Neutrophil (primary cell): ENCODE measurements around the gene MALRD1.

Source experiments
- H3K27ac ChIP-seq: fragments of 200-600 bp; sonication (generic); 2 replicates; pipeline ENCODE4 v1.5.1; 2016; ENCODE audit warnings: mild to moderate bottlenecking, moderate library complexity
- H3K27me3 ChIP-seq: fragments of 200-600 bp; sonication (generic); 2 replicates; pipeline ENCODE4 v1.6.0; 2016; ENCODE audit warnings: mild to moderate bottlenecking
- H3K36me3 ChIP-seq: fragments of 200-600 bp; sonication (generic); 2 replicates; pipeline ENCODE4 v1.5.1; 2017
- H3K4me1 ChIP-seq, 2 experiments: fragments of 200-600 bp in 1 of 2; sonication (generic) in 1 of 2; 1 replicate in 1 of 2; 2 replicates in 1 of 2; pipeline versions ENCODE4 v1.5.1 to v1.6.1; 2013 to 2016; ENCODE audit warnings: low read depth in 1 of 2, low read length in 1 of 2, mild to moderate bottlenecking in 1 of 2, moderate library complexity in 1 of 2; ENCODE audit not compliant: control insufficient read depth in 1 of 2, insufficient read depth in 1 of 2
- H3K4me3 ChIP-seq, 2 experiments: fragments of 200-600 bp in 1 of 2; sonication (generic) in 1 of 2; 1 replicate in 1 of 2; 2 replicates in 1 of 2; pipeline ENCODE4 v1.5.1; 2013 to 2016; ENCODE audit warnings: low read depth in 1 of 2, low read length in 1 of 2, mild to moderate bottlenecking in 1 of 2, moderate library complexity in 1 of 2
- H3K9me3 ChIP-seq: fragments of 200-600 bp; sonication (generic); 2 replicates; pipeline ENCODE4 v1.5.1; 2016
- TF ChIP-seq, protein P1 (sequence below): fragments of 200-600 bp; sonication (generic); IDR thresholded peaks from 2 replicates; pipeline ENCODE4 v1.5.1; 2016; ENCODE audit warnings: antibody characterized with exemption

Gene MALRD1

DNA sequence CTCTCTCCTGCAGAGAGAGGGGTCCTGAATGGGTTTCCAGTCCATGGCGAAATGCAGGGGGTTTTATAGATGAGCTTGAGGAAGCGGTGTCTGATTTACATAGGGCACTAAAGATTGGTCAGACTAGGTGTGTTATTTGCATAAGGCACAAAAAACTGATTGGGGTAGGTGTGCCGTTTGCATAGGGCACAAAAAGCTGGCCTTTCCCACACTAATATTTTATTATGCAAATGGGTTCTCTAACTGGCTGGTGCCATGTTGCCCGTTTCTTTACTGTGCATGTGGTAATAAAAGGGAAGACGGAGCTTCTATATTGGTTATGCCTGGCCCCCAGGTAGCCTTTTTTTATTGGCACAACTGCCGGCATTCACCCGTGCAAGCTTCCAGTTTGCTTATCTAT, 50.2 kb downstream of the MALRD1 start:
- TF ChIP-seq, protein P1, sequence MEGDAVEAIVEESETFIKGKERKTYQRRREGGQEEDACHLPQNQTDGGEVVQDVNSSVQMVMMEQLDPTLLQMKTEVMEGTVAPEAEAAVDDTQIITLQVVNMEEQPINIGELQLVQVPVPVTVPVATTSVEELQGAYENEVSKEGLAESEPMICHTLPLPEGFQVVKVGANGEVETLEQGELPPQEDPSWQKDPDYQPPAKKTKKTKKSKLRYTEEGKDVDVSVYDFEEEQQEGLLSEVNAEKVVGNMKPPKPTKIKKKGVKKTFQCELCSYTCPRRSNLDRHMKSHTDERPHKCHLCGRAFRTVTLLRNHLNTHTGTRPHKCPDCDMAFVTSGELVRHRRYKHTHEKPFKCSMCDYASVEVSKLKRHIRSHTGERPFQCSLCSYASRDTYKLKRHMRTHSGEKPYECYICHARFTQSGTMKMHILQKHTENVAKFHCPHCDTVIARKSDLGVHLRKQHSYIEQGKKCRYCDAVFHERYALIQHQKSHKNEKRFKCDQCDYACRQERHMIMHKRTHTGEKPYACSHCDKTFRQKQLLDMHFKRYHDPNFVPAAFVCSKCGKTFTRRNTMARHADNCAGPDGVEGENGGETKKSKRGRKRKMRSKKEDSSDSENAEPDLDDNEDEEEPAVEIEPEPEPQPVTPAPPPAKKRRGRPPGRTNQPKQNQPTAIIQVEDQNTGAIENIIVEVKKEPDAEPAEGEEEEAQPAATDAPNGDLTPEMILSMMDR = no peak
- no peaks in the 10 kb centered on the region for H3K9me3 ChIP-seq
- H3K36me3 ChIP-seq = no peaks in the 10 kb centered on the region
- H3K4me1 ChIP-seq = no peaks in the 10 kb centered on the region
- no peak overlapping the region for H3K4me3 ChIP-seq
- no peak overlapping the region for H3K27ac ChIP-seq
- no peaks in the 10 kb centered on the region for H3K27me3 ChIP-seq

DNA sequence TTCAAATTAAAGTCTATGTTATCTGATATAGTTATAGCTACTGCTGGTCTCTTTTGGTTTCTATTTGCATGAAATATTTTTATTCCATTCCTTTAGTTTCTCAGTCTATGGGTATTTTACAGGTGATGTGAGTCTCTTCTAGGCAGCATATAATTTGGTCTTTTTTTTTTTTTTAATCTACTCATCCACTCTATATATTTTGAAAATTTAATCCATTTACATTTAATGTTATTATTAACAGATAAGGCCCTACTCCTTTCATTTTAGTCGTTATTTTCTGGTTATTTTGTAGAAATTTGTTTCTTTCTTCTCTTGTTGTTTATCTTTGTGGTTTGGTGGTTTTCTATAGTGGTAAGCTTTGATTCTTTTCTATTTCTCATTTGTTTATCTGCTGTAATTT, 58.8 kb downstream of the MALRD1 start:
- Histone ChIP-seq H3K27me3 (no peaks in the 10 kb centered on the region), H3K36me3 (no peaks in the 10 kb centered on the region), H3K9me3 (no peaks in the 10 kb centered on the region), H3K4me1 (no peaks in the 10 kb centered on the region), H3K27ac (no peak overlapping the region), H3K4me3 (no peak overlapping the region)
- TF ChIP-seq, protein P1 = no peak

DNA sequence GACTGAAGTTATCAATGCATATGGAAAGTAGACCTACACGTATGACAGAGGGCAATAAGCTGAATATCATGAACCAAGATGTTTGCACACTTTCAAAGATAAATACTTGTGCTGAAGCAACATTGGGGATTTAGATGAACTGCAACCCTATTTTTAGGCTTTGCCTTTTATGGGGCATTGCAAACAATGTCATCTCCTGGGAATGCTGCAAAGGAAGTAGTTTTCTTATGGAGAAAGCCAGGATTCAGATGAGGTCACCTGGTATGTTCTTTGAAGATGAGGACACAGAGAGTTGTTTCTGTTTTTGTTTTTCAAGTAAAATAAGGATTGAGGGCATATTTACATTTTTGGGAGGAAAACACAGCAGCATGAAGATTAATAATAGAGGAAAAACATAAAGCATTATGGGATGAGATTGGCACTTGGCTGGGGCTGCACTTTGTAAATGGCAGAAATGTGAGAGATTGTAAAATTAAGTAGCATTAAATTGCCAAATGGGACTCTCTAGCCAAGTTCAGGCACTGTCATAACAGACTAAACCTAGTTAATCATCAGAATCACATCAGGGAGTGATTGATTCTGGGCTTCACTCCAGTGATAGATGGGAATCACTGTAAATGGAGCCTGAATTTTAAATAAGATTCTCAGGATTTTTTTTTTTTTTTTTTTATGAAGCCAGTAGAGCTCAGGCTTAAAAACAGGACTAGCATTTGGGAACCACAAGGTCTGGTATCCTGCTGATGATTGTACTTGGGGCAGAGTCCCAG, 63.1 kb downstream of the MALRD1 start:
- Histone ChIP-seq H3K36me3 (no peaks in the 10 kb centered on the region), H3K27me3 (no peaks in the 10 kb centered on the region), H3K4me3 (no peak overlapping the region), H3K9me3 (no peaks in the 10 kb centered on the region), H3K4me1 (no peaks in the 10 kb centered on the region), H3K27ac (no peak overlapping the region)
- TF ChIP-seq, protein P1 = no peak

DNA sequence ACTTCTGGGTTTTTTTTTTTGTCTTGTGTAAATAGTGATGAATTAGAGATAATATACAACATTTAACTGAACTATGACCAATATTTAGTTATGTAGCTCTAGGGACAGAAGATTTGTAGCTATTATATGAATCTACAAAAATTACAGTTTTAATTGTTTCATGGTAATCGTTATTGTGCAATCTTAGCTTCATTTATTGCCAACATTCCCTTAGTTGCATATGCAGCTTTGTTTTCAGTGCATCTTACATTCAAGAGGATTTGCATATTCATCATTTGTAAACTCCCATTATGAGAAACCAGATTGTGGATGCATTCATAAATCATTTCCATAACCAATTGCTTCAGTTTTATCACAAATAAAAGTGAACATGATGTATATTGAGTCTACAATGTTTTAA, 68.8 kb downstream of the MALRD1 start:
- TF ChIP-seq, protein P1 = no peak
- Histone ChIP-seq H3K4me3 (no peak overlapping the region), H3K36me3 (no peaks in the 10 kb centered on the region), H3K27ac (no peak overlapping the region), H3K27me3 (no peaks in the 10 kb centered on the region), H3K9me3 (no peaks in the 10 kb centered on the region), H3K4me1 (no peaks in the 10 kb centered on the region)

DNA sequence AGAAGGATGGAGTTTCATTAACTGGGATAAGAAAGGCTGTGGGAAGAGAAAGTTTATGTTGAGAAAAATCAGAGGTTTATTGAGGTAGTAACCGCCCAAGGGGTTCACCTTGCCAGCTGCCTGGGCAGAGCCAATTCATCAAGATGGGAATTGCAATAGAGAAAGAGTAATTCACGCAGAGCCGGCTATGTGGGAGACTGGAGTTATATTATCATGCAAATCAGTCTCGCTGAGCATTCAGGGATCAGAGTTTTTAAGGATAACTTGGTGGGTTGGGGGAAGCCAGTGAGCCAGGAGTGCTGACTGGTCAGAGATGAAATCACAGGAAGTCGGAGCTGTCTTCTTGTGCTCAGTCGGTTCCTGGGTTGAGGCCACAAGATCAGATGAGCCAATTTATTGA, 70.6 kb downstream of the MALRD1 start:
- TF ChIP-seq, protein P1 = no peak
- no peak overlapping the region for H3K27ac ChIP-seq
- H3K4me3 ChIP-seq = no peak overlapping the region
- H3K27me3 ChIP-seq = no peaks in the 10 kb centered on the region
- no peaks in the 10 kb centered on the region for H3K36me3 ChIP-seq
- no peaks in the 10 kb centered on the region for H3K4me1 ChIP-seq
- no peaks in the 10 kb centered on the region for H3K9me3 ChIP-seq
